Astrocyte of the spinal cord (primary cell): ENCODE results near the gene LPCAT4.
A peak's percentile ranks its signal among the peaks of the same experiment; 100 is the strongest.

Experiments
- DNase-seq: peaks from one replicate; pipeline ENCODE4 v3.0.0; 2011; ENCODE audit warnings: low read depth, low spot score
- H3K4me3 ChIP-seq: 2 replicates; pipeline ENCODE4 v1.5.1; 2011; ENCODE audit warnings: low read depth, mild to moderate bottlenecking, low read length, moderate library complexity
- CTCF ChIP-seq: IDR thresholded peaks from 2 replicates; pipeline ENCODE4 v1.5.1; 2012; ENCODE audit warnings: low read depth, mild to moderate bottlenecking, low read length, inconsistent platforms
- in situ Hi-C: cut with HindIII; loops from 2 replicates; pipeline ENCODE4 v1.10.0; 2017; ENCODE audit warnings: low sequenced_read_pairs

Gene LPCAT4

GRCh38 chr15:34334672-34335071 is 32.3 kb downstream of the LPCAT4 start:
- TF ChIP-seq CTCF, result no peak
- no peak for DNase-seq
- no peak overlapping the region for H3K4me3 ChIP-seq
- in situ Hi-C loops, result no loop called here

GRCh38 chr15:34332553-34333120 is 34.4 kb downstream of the LPCAT4 start:
- DNase-seq, result no peak
- H3K4me3 ChIP-seq, result no peak overlapping the region
- in situ Hi-C loops, result no loop called here
- no peak for TF ChIP-seq CTCF

GRCh38 chr15:34331809-34332208 is 35.2 kb downstream of the LPCAT4 start:
- peak; percentile 19 for DNase-seq
- H3K4me3 ChIP-seq, result no peak overlapping the region
- TF ChIP-seq CTCF, result no peak
- in situ Hi-C loops, result no loop called here

- no peak for TF ChIP-seq CTCF
- DNase-seq, result no peak
- H3K4me3 ChIP-seq, result no peak overlapping the region
- in situ Hi-C loops, result no loop called here
Measured at GRCh38 chr15:34330279-34330678, 36.7 kb downstream of the LPCAT4 start.

- in situ Hi-C loops, result no loop called here
- no peak overlapping the region for H3K4me3 ChIP-seq
- TF ChIP-seq CTCF, result no peak
Measured at GRCh38 chr15:34329006-34329405, 38.0 kb downstream of the LPCAT4 start.

GRCh38 chr15:34327906-34328305 is 39.1 kb downstream of the LPCAT4 start:
- no peak for DNase-seq
- in situ Hi-C loops, result no loop called here
- TF ChIP-seq CTCF, result no peak
- H3K4me3 ChIP-seq, result no peak overlapping the region

More at GRCh38 chr15:34329006-34329405, 38.0 kb downstream of the LPCAT4 start:
- DNase-seq, result no peak

- no peak overlapping the region for H3K4me3 ChIP-seq
- no peak for DNase-seq
- in situ Hi-C loops, result no loop called here
- TF ChIP-seq CTCF, result no peak
Measured at GRCh38 chr15:34325368-34325767, 41.6 kb downstream of the LPCAT4 start.
